HG02840 (cell line): ENCODE measurements around the gene GARIN5A.

Source experiments
- ATAC-seq: cut with Tn5 transposase; IDR thresholded peaks from one replicate; pipeline ENCODE4 v1.9.1; 2021; ENCODE audit warnings: mild to moderate bottlenecking, moderate library complexity, moderate number of reproducible peaks; ENCODE audit not compliant: unreplicated experiment, low FRiP score

GARIN5A gene

GRCh38 chr19:50419022-50419579 is 57.5 kb downstream of the GARIN5A start:
- no peak for ATAC-seq

DNA sequence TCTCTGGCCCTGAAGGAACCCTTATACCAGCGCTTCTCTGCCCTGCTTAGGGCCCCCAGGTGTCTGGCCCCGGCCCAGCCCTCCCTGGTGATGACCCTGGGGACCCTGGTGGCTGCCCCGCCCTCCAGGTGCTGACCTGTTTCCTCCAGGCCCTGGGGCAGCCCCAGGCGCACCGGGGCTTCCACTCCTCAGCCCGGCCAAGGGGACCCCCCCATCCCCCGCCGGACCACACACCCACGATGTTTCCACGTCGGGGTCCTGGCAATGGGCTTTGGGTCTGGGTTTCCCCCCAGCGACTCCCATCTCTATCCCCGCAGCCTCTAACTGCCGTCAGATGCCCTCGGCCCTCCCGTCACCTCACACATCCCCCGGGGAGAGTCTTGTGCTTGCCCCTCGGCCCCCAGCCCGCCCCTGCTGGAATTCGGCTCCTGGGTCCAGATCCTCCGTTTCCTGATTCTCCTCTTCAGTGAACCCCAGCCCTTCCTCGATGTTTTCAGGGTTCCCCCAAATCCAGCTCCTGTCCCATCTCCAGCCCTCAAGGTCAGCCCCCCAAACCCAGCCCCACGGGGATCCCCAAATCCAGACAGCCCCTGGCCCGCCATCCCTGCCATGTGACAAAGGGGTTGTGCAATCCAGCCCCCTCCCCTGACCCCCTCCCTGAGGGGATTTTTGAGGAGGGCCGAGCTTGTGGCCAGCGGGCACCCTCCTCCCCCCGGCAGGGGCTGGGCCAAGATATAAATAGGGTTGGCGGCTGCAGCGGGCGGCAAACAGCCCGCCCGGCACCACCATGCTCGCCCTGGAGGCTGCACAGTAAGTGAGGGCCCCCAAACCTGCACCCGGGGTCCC is 58.2 kb downstream of the GARIN5A start, which contains the start of gene SPIB:
Gene SPIB, plus strand, starts transcription at position 763 of the 846 bp plus-strand sequence. Its CDS starts 25 bp downstream, at position 788.
- ATAC-seq, result no peak

GRCh38 chr19:50417111-50418081 is 59.3 kb downstream of the GARIN5A start:
- no peak for ATAC-seq
